ENCODE measurements around the gene ERC1.

- TF ChIP-seq CTCF (IDR thresholded peaks at IDR 0.05; ENCODE audit: low read depth, low read length, poor library complexity, severe bottlenecking): no peak
- no peak for TF ChIP-seq EZH2phosphoT487 (IDR thresholded peaks at IDR 0.05; ENCODE audit: borderline replicate concordance, low read length)
Measured at GRCh38 chr12:1080520-1081223, 89.6 kb downstream of the ERC1 start.

All from DOHH2 (cell line).